ENCODE measurements around the gene ODC1. TPM values are rescaled to one million over a fixed set of nuclear protein-coding genes. Genes with fewer than 3 reads are reported as not detected.

ODC1 gene
- total and polyA plus RNA-seq, 2 donors (not counting 3 experiments of a cell fraction or from before 2014, with no cell fraction given) = 109 to 132 TPM

GRCh38 chr2:10400978-10401951 is 46.9 kb downstream of the ODC1 start:
- CTCF ChIA-PET = interaction anchor here (0.7 to 1.5 kb wide), 2 partner anchors 15 to 18 kb away, joined by 3 to 5 read pairs; no protein-coding TSS in a partner anchor
- H3K9me3 ChIP-seq (replicated peaks; ENCODE audit: control insufficient read depth, insufficient read depth, low read length) = no peaks in the 10 kb centered on the region
- no TSS peak for BruUV-seq (replicated peaks)
- POLR2A ChIA-PET = no interaction called here
- H3K9me1 ChIP-seq (replicated peaks; ENCODE audit: control insufficient read depth, extremely low read depth, insufficient read depth, low read length) = no peaks in the 10 kb centered on the region
- H3K4me3 ChIP-seq (replicated peaks in 1 of 3; ENCODE audit: insufficient read depth in 1 of 3, low read depth in 1 of 3, low read length in 3 of 3) = peak overlapping the region in 1 of 3 experiments; percentile 20
- TF ChIP-seq FOS (IDR thresholded peaks at IDR 0.05; ENCODE audit: borderline replicate concordance, insufficient read depth, low read length) (peak; percentile 4), POLR2AphosphoS5 (IDR thresholded peaks at IDR 0.05; ENCODE audit: insufficient read depth, low read depth, low read length) (peak; percentile 45), GATA2 (IDR thresholded peaks at IDR 0.05; ENCODE audit: insufficient read depth, insufficient read length, low read depth, low read length) (no peak)
- H3K4me2 ChIP-seq (ENCODE audit: insufficient read depth, low read length) = peak overlapping the region; percentile 74
- peaks cover 0 to 3% of the 10 kb centered on the region in 2 experiments for H3K36me3 ChIP-seq (ENCODE audit: control insufficient read depth in 2 of 2, extremely low read depth in 1 of 2, insufficient read depth in 2 of 2, low read length in 2 of 2)
- FAIRE-seq (peak; percentile 86), DNase-seq (ENCODE audit: low read depth, low spot score) (no peak)
- H2AFZ ChIP-seq (ENCODE audit: low read depth, low read length) = peak overlapping the region; percentile 10
- intact Hi-C loops (cut with micrococcal nuclease) = no loop called here
- no peaks in the 10 kb centered on the region for H3K27me3 ChIP-seq (ENCODE audit: control insufficient read depth in 2 of 2, insufficient read depth in 2 of 2, low read length in 2 of 2)
- peak overlapping the region; percentile 72 for H3K27ac ChIP-seq (ENCODE audit: insufficient read depth, low read depth, low read length)
- peaks cover 59% of the 10 kb centered on the region for H3K4me1 ChIP-seq (ENCODE audit: control insufficient read depth, extremely low read depth, insufficient read depth, low read length)
- no peaks in the 10 kb centered on the region for H4K20me1 ChIP-seq (replicated peaks; ENCODE audit: control insufficient read depth, extremely low read depth, insufficient read depth, low read length)
- H3K79me2 ChIP-seq (ENCODE audit: control insufficient read depth, insufficient read depth, low read length) = peaks cover 1% of the 10 kb centered on the region
- dilution Hi-C loops (cut with MboI; ENCODE audit: extremely low pct_ligation_motif_present, low sequenced_read_pairs) = no loop called here
- peak overlapping the region; percentile 18 for H3K9ac ChIP-seq (replicated peaks; ENCODE audit: extremely low read depth, insufficient read depth, low read length)

- peak overlapping the region; percentile 72 for H3K27ac ChIP-seq (ENCODE audit: insufficient read depth, low read depth, low read length)
- no peaks in the 10 kb centered on the region for H3K9me1 ChIP-seq (replicated peaks; ENCODE audit: control insufficient read depth, extremely low read depth, insufficient read depth, low read length)
- DNase-seq (ENCODE audit: low read depth, low spot score) = no peak
- H3K27me3 ChIP-seq (ENCODE audit: control insufficient read depth in 2 of 2, insufficient read depth in 2 of 2, low read length in 2 of 2) = no peaks in the 10 kb centered on the region
- BruUV-seq (replicated peaks) = no TSS peak
- peaks cover 0 to 3% of the 10 kb centered on the region in 2 experiments for H3K36me3 ChIP-seq (ENCODE audit: control insufficient read depth in 2 of 2, extremely low read depth in 1 of 2, insufficient read depth in 2 of 2, low read length in 2 of 2)
- H3K4me3 ChIP-seq (replicated peaks in 1 of 3; ENCODE audit: insufficient read depth in 1 of 3, low read depth in 1 of 3, low read length in 3 of 3) = no peak overlapping the region
- ChIA-PET POLR2A (no interaction called here), CTCF (no interaction called here)
- peak; percentile 68 for FAIRE-seq
- H3K4me1 ChIP-seq (ENCODE audit: control insufficient read depth, extremely low read depth, insufficient read depth, low read length) = peaks cover 52% of the 10 kb centered on the region
- H3K79me2 ChIP-seq (ENCODE audit: control insufficient read depth, insufficient read depth, low read length) = peaks cover 1% of the 10 kb centered on the region
- no peaks in the 10 kb centered on the region for H3K9me3 ChIP-seq (replicated peaks; ENCODE audit: control insufficient read depth, insufficient read depth, low read length)
- H3K4me2 ChIP-seq (ENCODE audit: insufficient read depth, low read length) = no peak overlapping the region
- intact Hi-C loops (cut with micrococcal nuclease) = no loop called here
- TF ChIP-seq EZH2 (IDR thresholded peaks at IDR 0.05; ENCODE audit: borderline replicate concordance, low read depth, low read length, severe bottlenecking) = no peak
- TF ChIP-seq MYC (IDR thresholded peaks at IDR 0.05; ENCODE audit: low read depth, low read length) = peak; percentile 60
- no peak for TF ChIP-seq POLR2A (IDR thresholded peaks at IDR 0.05; ENCODE audit: low read depth, low read length)
- peak; percentile 62 for TF ChIP-seq GATA2 (IDR thresholded peaks at IDR 0.05; ENCODE audit: insufficient read depth, insufficient read length, low read depth, low read length)
- no peak for TF ChIP-seq JUN (IDR thresholded peaks at IDR 0.05; ENCODE audit: borderline replicate concordance, insufficient read depth, insufficient read length, low read depth)
- TF ChIP-seq POLR2AphosphoS5 (IDR thresholded peaks at IDR 0.05; ENCODE audit: insufficient read depth, low read depth, low read length) = peak; percentile 51
- TF ChIP-seq CTCF (IDR thresholded peaks at IDR 0.05; ENCODE audit: extremely low read depth in 1 of 2, insufficient read depth in 1 of 2, low read depth in 1 of 2, low read length in 2 of 2) = no peak
- peak; percentile 39 for TF ChIP-seq MAX (IDR thresholded peaks at IDR 0.05; ENCODE audit: insufficient read depth, insufficient read length)
- TF ChIP-seq FOS (IDR thresholded peaks at IDR 0.05; ENCODE audit: borderline replicate concordance, insufficient read depth, low read length) = no peak
- H3K9ac ChIP-seq (replicated peaks; ENCODE audit: extremely low read depth, insufficient read depth, low read length) = no peak overlapping the region
- dilution Hi-C loops (cut with MboI; ENCODE audit: extremely low pct_ligation_motif_present, low sequenced_read_pairs) = no loop called here
- H2AFZ ChIP-seq (ENCODE audit: low read depth, low read length) = no peak overlapping the region
- no peaks in the 10 kb centered on the region for H4K20me1 ChIP-seq (replicated peaks; ENCODE audit: control insufficient read depth, extremely low read depth, insufficient read depth, low read length)
These were observed 47.6 kb downstream of the ODC1 start for GRCh38 chr2:10400568-10400977.
